HepG2 (cell line): Measurements from ENCODE around the gene ARMH3. TPM values are rescaled to one million over a fixed set of nuclear protein-coding genes. Genes with fewer than 3 reads are reported as not detected.

Experiments
- ATAC-seq: fragments of 200-7000 bp; cut with Tn5 transposase; 3 replicates; pipeline ENCODE4 v1.9.1; 2020; ENCODE audit warnings: mild to moderate bottlenecking, moderate library complexity
- BruUV-seq: library from RNA; stranded (reverse); fragments of 400-500 nt; replicated peaks from 2 replicates; lab custom pipeline; 2021; lab: Mats Ljungman, UMichigan
- CTCF ChIA-PET: fragments of 300-600 bp; formaldehyde crosslinking; extraction: SDS; loops from one replicate; lab custom pipeline; 2021; ENCODE audit warnings: low total read pairs, inconsistent platforms, low intra/inter-chr PET ratio; lab: Yijun Ruan, JAX
- POLR2A ChIA-PET: fragments of 350-600 bp; sonication (Branson Sonifier 250); formaldehyde crosslinking; loops from one replicate; lab custom pipeline; 2020; ENCODE audit warnings: antibody characterized with exemption, inconsistent platforms; lab: Yijun Ruan, JAX
- DNase-seq: peaks from one replicate; pipeline ENCODE4 v3.0.0-alpha.2; 2015; ENCODE audit warnings: low spot score
- FAIRE-seq: peaks from 3 replicates; lab custom pipeline; 2011; peaks lifted over from hg19 to GRCh38; lab: Jason Lieb, UNC
- H2AFZ ChIP-seq: one replicate; pipeline ENCODE4 v1.6.1; 2011; ENCODE audit warnings: low read length, inconsistent platforms
- H3K27ac ChIP-seq: fragments of 300-600 bp; 3 replicates; pipeline ENCODE4 v1.8.0; 2011; ENCODE audit warnings: mixed run types, mild to moderate bottlenecking, mixed read lengths, low read length, inconsistent platforms; ENCODE audit not compliant: insufficient read depth; ENCODE audit errors: extremely low read length
- H3K27me3 ChIP-seq, 2 experiments: fragments of 200-600 bp in 1 of 2; 2 replicates in 1 of 2; 3 replicates in 1 of 2; pipeline versions ENCODE4 v1.6.0 to v1.8.0; 2011; ENCODE audit warnings: low read length in 2 of 2, mild to moderate bottlenecking in 2 of 2, moderate library complexity in 2 of 2, inconsistent platforms in 1 of 2; ENCODE audit not compliant: insufficient read depth in 2 of 2, control insufficient read depth in 1 of 2
- H3K36me3 ChIP-seq, 2 experiments: fragments of 200-600 bp in 1 of 2; replicated peaks in 1 of 2; 2 replicates in 1 of 2; 3 replicates in 1 of 2; pipeline versions ENCODE4 v1.5.1 to v1.8.0; 2011; ENCODE audit warnings: low read length in 2 of 2, inconsistent platforms in 1 of 2; ENCODE audit not compliant: insufficient read depth in 2 of 2, control insufficient read depth in 1 of 2
- H3K4me1 ChIP-seq: 2 replicates; pipeline ENCODE4 v1.5.1; 2012; ENCODE audit warnings: low read length, inconsistent platforms; ENCODE audit not compliant: insufficient read depth
- H3K4me2 ChIP-seq: 2 replicates; pipeline ENCODE4 v1.6.0; 2011; ENCODE audit warnings: low read depth, low read length, inconsistent platforms
- H3K4me3 ChIP-seq, 3 experiments: fragments of 200-600 bp in 1 of 3; sonication (generic), shearing (Covaris generic) in 1 of 3; replicated peaks in 1 of 3; 2 replicates each; pipeline ENCODE4 v1.5.1; 2011 to 2016; ENCODE audit warnings: low read length in 3 of 3, inconsistent platforms in 2 of 3, low read depth in 2 of 3, mild to moderate bottlenecking in 2 of 3, control low read depth in 1 of 3, mixed read lengths in 1 of 3; ENCODE audit not compliant: insufficient read depth in 1 of 3
- H3K79me2 ChIP-seq: one replicate; pipeline ENCODE4 v1.6.1; 2011; ENCODE audit warnings: low read length, inconsistent platforms; ENCODE audit not compliant: insufficient read depth
- H3K9ac ChIP-seq: 2 replicates; pipeline ENCODE4 v1.6.0; 2011; ENCODE audit warnings: mild to moderate bottlenecking, low read depth, low read length, inconsistent platforms; ENCODE audit not compliant: insufficient read depth
- H3K9me3 ChIP-seq: 2 replicates; pipeline ENCODE4 v1.5.1; 2012; ENCODE audit warnings: mild to moderate bottlenecking, low read length
- H4K20me1 ChIP-seq: 2 replicates; pipeline ENCODE4 v1.6.0; 2011; ENCODE audit warnings: inconsistent platforms, mild to moderate bottlenecking, low read length, moderate library complexity; ENCODE audit not compliant: insufficient read depth
- E2F5 ChIP-seq: sonication (generic); formaldehyde crosslinking; conservative IDR thresholded peaks from 2 replicates; pipeline ENCODE4 v1.4.0; 2020; ENCODE audit warnings: missing genetic modification reagents
- NKX3-1 ChIP-seq: sonication (generic); formaldehyde crosslinking; IDR thresholded peaks from 2 replicates; pipeline ENCODE4 v1.5.0; 2020; ENCODE audit warnings: missing genetic modification reagents
- POLR2AphosphoS2 ChIP-seq: IDR thresholded peaks from 2 replicates; pipeline ENCODE4 v1.6.1; 2011; ENCODE audit warnings: low read depth, low read length, improper control_type of control experiment
- ZNF224 ChIP-seq: sonication (generic); formaldehyde crosslinking; IDR thresholded peaks from 2 replicates; pipeline ENCODE4 v1.5.0; 2020; ENCODE audit warnings: mild to moderate bottlenecking, missing genetic modification reagents
- ZNF275 ChIP-seq: sonication (generic); formaldehyde crosslinking; IDR thresholded peaks from 2 replicates; pipeline ENCODE4 v1.8.0; 2022; ENCODE audit warnings: missing genetic modification reagents, mild to moderate bottlenecking, inconsistent platforms, borderline replicate concordance
- WGBS: methylation state at CpG from one replicate; pipeline ENCODE4 v1.1.6; 2017; ENCODE audit warnings: low lambda C conversion rate; 5-methylcytosine and 5-hydroxymethylcytosine counted together
- in situ Hi-C: cut with HindIII; loops from 2 replicates; pipeline ENCODE4 v1.10.0; 2017; ENCODE audit warnings: low pct_unique_long_range_greater_than_20kb; ENCODE audit not compliant: extremely low pct_ligation_motif_present
- intact Hi-C: fragments of 100-400 bp; cut with micrococcal nuclease; formaldehyde crosslinking; loops from one replicate; pipeline ENCODE4 v1.10.0; 2022; ENCODE audit not compliant: unreplicated experiment
- polyA plus RNA-seq, 8 experiments: library from polyadenylated mRNA; depleted of rRNA in 3 of 8; stranded (reverse) in 7 of 8; unstranded in 1 of 8; fragments of >200 nt; fragmentation: Illumina TruSeq in 4 of 8; extraction: Trizol in 4 of 8; gene quantifications; 2 replicates each; pipeline versions ENCODE4 v1.2.1 to v1.2.3, GENCODE V29; 2011 to 2016; ENCODE audit warnings: low read depth in 4 of 8, missing spikeins in 1 of 8, mixed read lengths in 1 of 8; ENCODE audit not compliant: insufficient read depth in 1 of 8
- total RNA-seq, 5 experiments: library from RNA; depleted of rRNA; stranded (reverse); fragments of >200 nt; fragmentation: Illumina TruSeq; extraction: Trizol; gene quantifications; 2 replicates each; pipeline ENCODE4 v1.2.3, GENCODE V29; 2016; ENCODE audit warnings: low read depth in 1 of 5

ARMH3 gene
- total and polyA plus RNA-seq, 2 of the 13 experiments (the other 11 are each of a cell fraction or from before 2014, with no cell fraction given) = 8.4 to 16.9 TPM

GRCh38 chr10:101828766-101829551 is 227.0 kb downstream of the ARMH3 start:
- intact Hi-C loops (no loop called here), in situ Hi-C loops (no loop called here)
- WGBS = 95% methylated on average over 39 of the region's 39 CpGs
- no peak for FAIRE-seq
- CTCF ChIA-PET = no interaction called here
- Histone ChIP-seq H3K27me3 (no peaks in the 10 kb centered on the region), H3K9ac (no peak overlapping the region), H2AFZ (no peak overlapping the region), H3K27ac (no peak overlapping the region), H3K4me3 (no peak overlapping the region), H3K4me2 (no peak overlapping the region), H3K36me3 (0 out of 5 replicates have a peak, but pooled peaks cover 0 to 4% of the 10 kb centered on the region in 2 experiments), H3K79me2 (no peaks in the 10 kb centered on the region), H3K4me1 (no peaks in the 10 kb centered on the region), H4K20me1 (no peaks in the 10 kb centered on the region), H3K9me3 (no peaks in the 10 kb centered on the region)
- POLR2A ChIA-PET = no interaction called here
- DNase-seq = no peak
- TF ChIP-seq E2F5 (CRISPR knock-in tag) = no peak
- BruUV-seq = no TSS peak
- no peak for ATAC-seq

DNA sequence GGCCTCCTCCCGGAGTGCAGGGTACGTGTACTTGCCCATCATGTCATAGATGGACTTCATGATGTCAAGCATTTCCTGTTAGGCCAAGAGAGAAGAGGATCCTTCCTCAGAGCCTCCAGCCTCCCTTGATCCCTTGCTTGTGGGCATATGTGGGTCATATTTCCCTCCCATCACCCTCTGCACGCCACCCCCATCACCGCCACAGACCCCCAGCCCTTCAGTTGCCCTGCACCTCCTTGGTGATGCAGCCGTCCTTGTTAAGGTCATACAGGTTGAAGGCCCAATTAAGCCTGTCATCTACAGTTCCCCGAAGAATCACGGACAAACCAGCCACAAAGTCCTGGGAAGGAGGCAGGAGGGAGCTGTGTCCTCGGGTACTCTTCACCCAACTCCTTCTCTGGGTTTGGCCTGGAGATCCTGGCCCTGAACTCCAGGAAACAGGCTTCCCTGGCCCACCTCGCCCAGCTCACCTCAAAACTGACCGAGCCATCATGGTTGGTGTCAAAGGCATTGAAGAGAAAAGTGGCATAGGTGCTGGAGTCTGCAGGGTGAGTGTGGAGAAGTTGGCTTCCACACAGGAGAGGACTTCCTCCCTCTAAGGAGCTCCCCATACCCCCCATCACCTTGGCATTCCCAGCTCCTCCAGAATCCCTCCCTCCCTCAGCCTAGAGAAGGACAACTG is 227.9 kb downstream of the ARMH3 start:
- H3K36me3 ChIP-seq = peaks cover 0 to 4% of the 10 kb centered on the region in 2 experiments; a peak in 1 of 5 replicates
- no peaks in the 10 kb centered on the region for H3K79me2 ChIP-seq
- ATAC-seq = no peak
- no TSS peak for BruUV-seq
- H3K9ac ChIP-seq = no peak overlapping the region
- H3K27ac ChIP-seq = no peak overlapping the region
- DNase-seq = no peak
- no peak overlapping the region for H3K4me2 ChIP-seq
- intact Hi-C loops (no loop called here), in situ Hi-C loops (no loop called here)
- CTCF ChIA-PET = no interaction called here
- H4K20me1 ChIP-seq = no peaks in the 10 kb centered on the region
- H3K4me1 ChIP-seq = no peaks in the 10 kb centered on the region
- no peak for TF ChIP-seq ZNF275 (CRISPR knock-in tag)
- TF ChIP-seq POLR2AphosphoS2 = no peak
- TF ChIP-seq ZNF224 = no peak
- no peak for TF ChIP-seq NKX3-1 (CRISPR knock-in tag)
- no peak for FAIRE-seq
- H2AFZ ChIP-seq = no peak overlapping the region
- WGBS = 95% methylated on average over 10 of the region's 10 CpGs
- no peak overlapping the region for H3K4me3 ChIP-seq
- POLR2A ChIA-PET = no interaction called here
- no peaks in the 10 kb centered on the region for H3K9me3 ChIP-seq
- no peaks in the 10 kb centered on the region for H3K27me3 ChIP-seq
